Prostate gland (tissue), 2 donors: Measurements from ENCODE around the gene ZMAT2. TPM values are rescaled to one million over a fixed set of nuclear protein-coding genes. Genes with fewer than 3 reads are reported as not detected.
"Not testable (repeated sequence)": the region's sequence is repeated elsewhere in the genome, so short reads cannot be mapped to it uniquely, and the experiment has no call there.

ENCODE experiments used
- DNase-seq: peaks from one replicate; pipeline ENCODE4 v3.0.0-alpha.2; 2019; ENCODE audit warnings: low spot score
- H3K27ac ChIP-seq, 2 donors: fragments of 200-600 bp; sonication (generic); 2 replicates each; pipeline ENCODE4 v1.5.1; 2017 to 2019
- H3K27me3 ChIP-seq: fragments of 200-600 bp; sonication (generic); replicated peaks from 2 replicates; pipeline ENCODE4 v1.5.1; 2019; ENCODE audit not compliant: insufficient read depth
- H3K36me3 ChIP-seq, 2 donors: fragments of 200-600 bp; sonication (generic); 1 replicate in 1 of 2; 2 replicates in 1 of 2; pipeline versions ENCODE4 v1.5.1 to v1.8.1; 2017 to 2019
- H3K4me1 ChIP-seq: fragments of 200-600 bp; sonication (generic); replicated peaks from 2 replicates; pipeline ENCODE4 v1.5.1; 2019
- H3K4me3 ChIP-seq, 2 donors: fragments of 200-600 bp; sonication (generic); 2 replicates each; pipeline ENCODE4 v1.5.1; 2017 to 2019
- H3K9me3 ChIP-seq: fragments of 200-600 bp; sonication (generic); 2 replicates; pipeline ENCODE4 v1.5.1; 2017
- CTCF ChIP-seq, 4 experiments: fragments of 200-600 bp in 2 of 4; fragments of 450-650 bp in 2 of 4; sonication (generic) in 2 of 4; IDR thresholded peaks; 1 replicate in 3 of 4; 2 replicates in 1 of 4; pipeline ENCODE4 v1.5.1; 2016 to 2019; ENCODE audit warnings: antibody characterized with exemption in 4 of 4, mild to moderate bottlenecking in 2 of 4, moderate library complexity in 2 of 4
- POLR2A ChIP-seq: fragments of 450-650 bp; IDR thresholded peaks from one replicate; pipeline ENCODE4 v1.6.1; 2016; ENCODE audit warnings: antibody characterized with exemption, mild to moderate bottlenecking
- POLR2AphosphoS5 ChIP-seq: sonication (generic); formaldehyde crosslinking; IDR thresholded peaks from one replicate; pipeline ENCODE4 v1.6.1; 2017; ENCODE audit warnings: antibody characterized with exemption
- WGBS: methylation state at CpG from one replicate; pipeline ENCODE4 v1.1.5; 2018; 5-methylcytosine and 5-hydroxymethylcytosine counted together
- intact Hi-C: fragments of 100-400 bp; cut with DNase I; formaldehyde crosslinking; loops from one replicate; pipeline ENCODE4 v1.14.2; 2022
- total RNA-seq, 2 donors: library from RNA; depleted of rRNA; stranded (reverse); fragments of >200 nt; gene quantifications; one replicate each; pipeline ENCODE4 v1.1.0, GENCODE V29; 2016

ZMAT2 gene
- total RNA-seq, 2 donors from 2014 or later, result 26.0 to 36.8 TPM

DNA sequence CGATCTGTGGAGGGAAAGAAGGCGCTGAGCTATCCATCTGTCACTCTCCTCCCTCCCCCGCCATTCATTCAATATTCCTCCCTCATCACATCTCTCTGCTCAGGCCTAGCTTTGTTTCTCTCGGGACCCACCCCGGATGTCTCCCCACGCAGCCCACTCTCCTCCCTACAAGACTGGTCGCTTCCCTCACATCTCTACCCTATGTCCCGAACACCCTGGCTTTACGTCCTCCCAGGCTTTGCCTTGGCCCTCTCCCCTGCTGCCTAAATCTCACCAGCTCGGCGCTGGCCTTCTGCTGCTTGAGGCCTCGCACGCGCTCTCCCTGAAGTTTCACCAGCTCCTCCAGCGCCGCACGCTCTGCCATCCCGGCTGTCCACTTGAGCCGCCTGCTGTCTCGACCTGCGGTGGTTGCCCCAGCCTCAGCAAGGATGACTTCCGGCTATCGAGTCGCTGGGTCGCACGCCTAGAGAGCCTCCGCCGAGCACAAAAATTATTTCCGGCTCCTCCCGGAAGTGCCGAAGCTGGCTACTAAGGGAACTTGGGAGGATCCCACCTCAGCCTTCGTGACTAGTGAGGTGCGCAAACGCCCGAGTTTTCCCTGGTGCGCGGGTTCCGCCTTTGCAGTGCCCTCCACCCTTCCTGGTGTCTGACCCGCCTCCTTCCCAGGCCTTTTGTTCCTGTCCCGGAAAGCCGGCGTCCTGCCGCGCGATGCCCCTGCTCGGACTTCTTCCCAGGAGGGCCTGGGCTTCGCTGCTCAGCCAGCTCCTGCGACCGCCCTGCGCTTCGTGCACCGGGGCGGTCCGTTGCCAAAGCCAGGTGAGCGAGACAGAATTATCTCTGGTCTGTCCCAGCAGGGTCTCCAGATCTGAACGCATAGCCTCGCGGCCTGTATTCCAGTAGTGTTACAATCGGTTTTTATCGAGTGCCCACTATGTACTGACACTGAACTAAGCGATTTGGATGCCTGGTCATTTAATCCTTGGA is 9.0 kb upstream of the ZMAT2 start, which contains the start of the genes HARS1 and HARS2:
Gene HARS1, minus strand, starts transcription at position 430 of the 984 bp plus-strand sequence. Its CDS starts 66 bp downstream, at position 364.
Gene HARS2, plus strand, starts transcription at position 515 of the 984 bp plus-strand sequence. Its CDS starts 194 bp downstream, at position 709.
- Histone ChIP-seq H3K27me3 (no peaks in the 10 kb centered on the region), H3K4me3 (peak within 1 kb of the TSS; percentile 49 to 54), H3K4me1 (no peaks in the 10 kb centered on the region), H3K9me3 (no peaks in the 10 kb centered on the region), H3K36me3 (peaks cover 0 to 11% of the 10 kb centered on the region in 2 donors), H3K27ac (peak within 1 kb of the TSS; percentile 56 to 66)
- TF ChIP-seq CTCF (IDR thresholded peaks at IDR 0.05), result no peak
- TF ChIP-seq POLR2AphosphoS5, result peak; percentile 94
- TF ChIP-seq POLR2A, result peak; percentile 10
- peak; percentile 88 for DNase-seq
- WGBS, result under 1% methylated on average over 54 of the region's 61 CpGs
- intact Hi-C loops, result no loop called here

DNA sequence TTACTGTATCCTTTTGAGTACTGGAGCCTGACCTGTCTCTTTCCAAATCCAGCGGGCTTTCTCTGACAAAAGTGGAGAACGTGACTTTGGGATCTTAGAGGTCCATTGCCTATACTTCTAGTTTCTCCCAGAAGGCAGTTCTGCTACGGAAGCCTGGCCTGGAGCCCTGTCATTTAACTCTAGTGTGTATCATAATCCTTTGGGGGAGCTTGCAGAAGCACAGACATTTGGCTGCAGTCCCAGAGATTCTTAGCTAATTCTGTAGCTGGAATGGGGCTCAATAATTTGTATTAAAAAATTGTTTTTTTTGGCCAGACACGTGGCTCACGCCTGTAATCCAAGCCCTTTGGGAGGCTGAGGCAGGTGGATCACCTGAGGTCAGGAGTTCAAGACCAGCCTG is 6.0 kb upstream of the ZMAT2 start:
- TF ChIP-seq CTCF (IDR thresholded peaks at IDR 0.05) (no peak), POLR2AphosphoS5 (no peak), POLR2A (no peak)
- intact Hi-C loops, result no loop called here
- H3K9me3 ChIP-seq, result no peaks in the 10 kb centered on the region
- no peaks in the 10 kb centered on the region for H3K4me1 ChIP-seq
- WGBS, result 82% methylated on average over 5 of the region's 5 CpGs
- peaks cover 14 to 30% of the 10 kb centered on the region in 2 donors for H3K36me3 ChIP-seq
- H3K27ac ChIP-seq, result no peak overlapping the region
- no peak for DNase-seq
- H3K4me3 ChIP-seq, result no peak overlapping the region
- H3K27me3 ChIP-seq, result no peaks in the 10 kb centered on the region

DNA sequence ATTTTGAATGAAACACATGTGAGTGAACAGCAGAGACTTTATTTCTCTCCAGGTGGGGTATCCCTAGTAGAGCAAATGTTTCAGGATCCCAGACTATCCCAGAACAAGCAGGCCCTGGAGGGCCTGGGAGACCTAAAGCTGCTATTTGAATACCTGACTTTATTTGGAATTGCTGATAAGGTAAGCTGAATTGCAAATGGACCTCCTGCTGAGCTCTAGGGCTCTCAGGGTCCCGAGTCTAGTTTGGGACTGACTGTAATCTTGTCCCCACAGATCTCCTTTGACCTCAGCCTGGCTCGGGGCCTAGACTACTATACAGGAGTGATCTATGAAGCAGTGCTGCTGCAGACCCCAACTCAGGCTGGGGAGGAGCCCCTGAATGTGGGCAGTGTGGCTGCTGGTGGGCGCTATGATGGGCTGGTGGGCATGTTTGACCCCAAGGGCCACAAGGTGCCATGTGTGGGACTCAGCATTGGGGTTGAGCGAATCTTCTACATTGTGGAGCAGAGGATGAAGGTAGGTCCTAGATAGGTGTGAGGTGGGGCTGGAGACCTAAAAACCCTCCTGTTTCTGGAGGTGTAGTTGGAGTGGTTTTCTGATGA is 3.3 kb upstream of the ZMAT2 start:
- Histone ChIP-seq H3K36me3 (peaks cover 14 to 30% of the 10 kb centered on the region in 2 donors), H3K4me3 (no peak overlapping the region), H3K27ac (no peak overlapping the region), H3K9me3 (no peaks in the 10 kb centered on the region), H3K4me1 (peaks cover 6% of the 10 kb centered on the region), H3K27me3 (no peaks in the 10 kb centered on the region)
- intact Hi-C loops, result no loop called here
- DNase-seq, result no peak
- WGBS, result 81% methylated on average over 4 of the region's 4 CpGs
- TF ChIP-seq CTCF (IDR thresholded peaks at IDR 0.05) (no peak), POLR2AphosphoS5 (no peak), POLR2A (no peak)

DNA sequence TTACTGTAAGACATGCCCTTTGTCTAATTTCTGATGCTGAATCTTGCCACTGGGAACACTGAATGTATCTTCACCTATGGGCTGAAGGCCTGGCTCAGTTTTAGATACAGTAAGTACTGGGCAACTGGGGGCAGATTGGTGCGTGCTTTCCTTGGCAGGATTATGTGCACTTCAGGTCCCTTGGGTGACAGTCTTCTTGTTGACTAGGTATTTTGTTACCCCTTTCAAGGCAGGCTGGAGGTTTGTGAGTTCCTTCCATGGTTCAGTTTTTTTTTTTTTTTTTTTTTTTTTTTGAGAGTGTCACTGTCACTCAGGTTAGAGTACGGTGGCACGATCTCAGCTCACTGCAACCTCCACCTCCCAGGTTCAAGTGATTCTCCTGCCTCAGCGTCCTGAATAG is 7.6 kb downstream of the ZMAT2 start:
- Histone ChIP-seq H3K9me3 (no peaks in the 10 kb centered on the region), H3K36me3 (peaks cover 5 to 14% of the 10 kb centered on the region in 2 donors), H3K27me3 (no peaks in the 10 kb centered on the region), H3K4me3 (no peak overlapping the region), H3K4me1 (no peaks in the 10 kb centered on the region), H3K27ac (no peak overlapping the region)
- intact Hi-C loops, result no loop called here
- 90% methylated on average over 4 of the region's 4 CpGs for WGBS
- DNase-seq, result no peak
- TF ChIP-seq POLR2AphosphoS5 (no peak), CTCF (IDR thresholded peaks at IDR 0.05) (no peak), POLR2A (no peak)

DNA sequence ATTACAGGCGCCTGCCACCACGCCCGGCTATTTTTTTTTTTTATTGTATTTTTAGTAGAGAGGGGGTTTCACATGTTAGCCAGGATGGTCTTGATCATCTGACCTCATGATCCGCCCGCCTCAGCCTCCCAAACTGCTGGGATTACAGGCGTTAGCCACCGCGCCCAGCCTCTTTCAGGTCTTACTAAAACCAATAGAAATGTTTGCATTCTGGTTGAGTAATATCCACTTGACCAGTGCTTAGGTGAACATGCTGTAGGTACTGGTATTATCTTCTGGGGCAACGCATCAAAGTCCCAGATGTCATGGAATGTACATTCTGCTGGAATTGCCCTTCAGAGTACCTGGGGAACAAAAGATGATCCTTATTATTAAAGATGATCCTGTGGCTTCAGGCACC is 8.5 kb downstream of the ZMAT2 start:
- DNase-seq, H3K36me3 ChIP-seq, intact Hi-C loops, H3K4me3 ChIP-seq, H3K27me3 ChIP-seq, H3K9me3 ChIP-seq, H3K27ac ChIP-seq, H3K4me1 ChIP-seq: not testable (repeated sequence)
- 94% methylated on average over 9 of the region's 9 CpGs for WGBS
